Measurements from ENCODE around the gene LIPG.

LIPG gene

GRCh38 chr18:49638209-49638785, 76.4 kb downstream of the LIPG start:
- TF ChIP-seq CTCF (conservative IDR thresholded peaks at IDR 0.05; ENCODE audit: low read length), result no peak
- no peak overlapping the region for H3K4me3 ChIP-seq (ENCODE audit: low read length)
- DNase-seq (ENCODE audit: low read depth), result no peak

GRCh38 chr18:49638891-49639557, 77.2 kb downstream of the LIPG start:
- TF ChIP-seq CTCF (conservative IDR thresholded peaks at IDR 0.05; ENCODE audit: low read length), result no peak
- DNase-seq (ENCODE audit: low read depth), result no peak
- no peak overlapping the region for H3K4me3 ChIP-seq (ENCODE audit: low read length)

GRCh38 chr18:49639643-49640391, 78.0 kb downstream of the LIPG start:
- DNase-seq (ENCODE audit: low read depth), result no peak
- H3K4me3 ChIP-seq (ENCODE audit: low read length), result no peak overlapping the region
- no peak for TF ChIP-seq CTCF (conservative IDR thresholded peaks at IDR 0.05; ENCODE audit: low read length)

GRCh38 chr18:49640741-49641140, 78.9 kb downstream of the LIPG start:
- no peak for DNase-seq (ENCODE audit: low read depth)
- no peak overlapping the region for H3K4me3 ChIP-seq (ENCODE audit: low read length)
- TF ChIP-seq CTCF (conservative IDR thresholded peaks at IDR 0.05; ENCODE audit: low read length), result no peak

GRCh38 chr18:49645196-49645595, 83.3 kb downstream of the LIPG start:
- no peak overlapping the region for H3K4me3 ChIP-seq (ENCODE audit: low read length)
- no peak for TF ChIP-seq CTCF (conservative IDR thresholded peaks at IDR 0.05; ENCODE audit: low read length)
- DNase-seq (ENCODE audit: low read depth), result no peak

- peak overlapping the region; percentile 55 for H3K4me3 ChIP-seq (ENCODE audit: low read length)
- TF ChIP-seq CTCF (conservative IDR thresholded peaks at IDR 0.05; ENCODE audit: low read length), result no peak
- peak; percentile 44 for DNase-seq (ENCODE audit: low read depth)
Observed at GRCh38 chr18:49645841-49646351, 84.0 kb downstream of the LIPG start.
